ENCODE data around the gene DAPK2. TPM values are rescaled to one million over a fixed set of nuclear protein-coding genes. Genes with fewer than 3 reads are reported as not detected.

Gene DAPK2
- total RNA-seq, 6 experiments from 2014 or later = 2.1 to 5.7 (median 5.1) TPM

- no peak for DNase-seq
- H3K9me3 Mint-ChIP-seq = no peaks in the 10 kb centered on the region
- peaks cover 4% of the 10 kb centered on the region for H3K27me3 Mint-ChIP-seq (ENCODE audit: insufficient read depth)
- H3K36me3 Mint-ChIP-seq (ENCODE audit: low read depth) = no peaks in the 10 kb centered on the region
- no peak overlapping the region for H3K4me3 Mint-ChIP-seq
- TF ChIP-seq, protein P1, sequence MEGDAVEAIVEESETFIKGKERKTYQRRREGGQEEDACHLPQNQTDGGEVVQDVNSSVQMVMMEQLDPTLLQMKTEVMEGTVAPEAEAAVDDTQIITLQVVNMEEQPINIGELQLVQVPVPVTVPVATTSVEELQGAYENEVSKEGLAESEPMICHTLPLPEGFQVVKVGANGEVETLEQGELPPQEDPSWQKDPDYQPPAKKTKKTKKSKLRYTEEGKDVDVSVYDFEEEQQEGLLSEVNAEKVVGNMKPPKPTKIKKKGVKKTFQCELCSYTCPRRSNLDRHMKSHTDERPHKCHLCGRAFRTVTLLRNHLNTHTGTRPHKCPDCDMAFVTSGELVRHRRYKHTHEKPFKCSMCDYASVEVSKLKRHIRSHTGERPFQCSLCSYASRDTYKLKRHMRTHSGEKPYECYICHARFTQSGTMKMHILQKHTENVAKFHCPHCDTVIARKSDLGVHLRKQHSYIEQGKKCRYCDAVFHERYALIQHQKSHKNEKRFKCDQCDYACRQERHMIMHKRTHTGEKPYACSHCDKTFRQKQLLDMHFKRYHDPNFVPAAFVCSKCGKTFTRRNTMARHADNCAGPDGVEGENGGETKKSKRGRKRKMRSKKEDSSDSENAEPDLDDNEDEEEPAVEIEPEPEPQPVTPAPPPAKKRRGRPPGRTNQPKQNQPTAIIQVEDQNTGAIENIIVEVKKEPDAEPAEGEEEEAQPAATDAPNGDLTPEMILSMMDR (IDR thresholded peaks at IDR 0.05) = no peak
- no peak overlapping the region for H3K27ac Mint-ChIP-seq
- H3K4me1 Mint-ChIP-seq (ENCODE audit: low read depth) = no peaks in the 10 kb centered on the region
Measured at GRCh38 chr15:63880744-63881143, 165.5 kb downstream of the DAPK2 start.

DNA sequence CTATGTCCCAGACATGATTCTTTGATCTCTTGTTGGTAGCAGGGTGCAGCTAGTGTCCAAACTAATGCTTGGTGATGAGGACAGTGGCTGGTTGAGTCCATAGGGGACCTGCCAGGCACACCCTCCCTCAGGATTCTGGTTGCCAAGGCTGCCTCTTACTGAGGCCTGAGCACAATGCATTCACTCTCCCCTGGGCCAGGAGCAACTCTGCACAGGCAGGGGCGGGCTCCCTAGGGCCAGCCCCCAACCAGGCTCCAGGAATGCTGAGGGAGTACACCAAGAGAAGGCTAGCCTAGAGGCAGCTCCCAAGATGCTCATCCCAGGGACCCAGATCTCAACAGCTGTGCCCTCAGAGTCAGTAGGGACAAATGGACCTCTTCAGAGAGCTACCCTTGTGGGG, 166.3 kb downstream of the DAPK2 start:
- no peak for DNase-seq
- no peak overlapping the region for H3K27ac Mint-ChIP-seq
- no peaks in the 10 kb centered on the region for H3K4me1 Mint-ChIP-seq (ENCODE audit: low read depth)
- no peaks in the 10 kb centered on the region for H3K9me3 Mint-ChIP-seq
- H3K4me3 Mint-ChIP-seq = no peak overlapping the region
- H3K36me3 Mint-ChIP-seq (ENCODE audit: low read depth) = no peaks in the 10 kb centered on the region
- peaks cover 11% of the 10 kb centered on the region for H3K27me3 Mint-ChIP-seq (ENCODE audit: insufficient read depth)
- TF ChIP-seq, protein P1 (IDR thresholded peaks at IDR 0.05) = no peak

GRCh38 chr15:63879211-63879610, 167.1 kb downstream of the DAPK2 start:
- H3K36me3 Mint-ChIP-seq (ENCODE audit: low read depth) = no peaks in the 10 kb centered on the region
- H3K4me3 Mint-ChIP-seq = no peak overlapping the region
- no peaks in the 10 kb centered on the region for H3K4me1 Mint-ChIP-seq (ENCODE audit: low read depth)
- no peak for DNase-seq
- no peak overlapping the region for H3K27ac Mint-ChIP-seq
- peaks cover 11% of the 10 kb centered on the region for H3K27me3 Mint-ChIP-seq (ENCODE audit: insufficient read depth)
- no peaks in the 10 kb centered on the region for H3K9me3 Mint-ChIP-seq
- TF ChIP-seq, protein P1 (IDR thresholded peaks at IDR 0.05) = no peak

GRCh38 chr15:63877713-63878271, 168.5 kb downstream of the DAPK2 start:
- no peak overlapping the region for H3K27ac Mint-ChIP-seq
- H3K36me3 Mint-ChIP-seq (ENCODE audit: low read depth) = no peaks in the 10 kb centered on the region
- H3K4me1 Mint-ChIP-seq (ENCODE audit: low read depth) = peaks cover 7% of the 10 kb centered on the region
- H3K27me3 Mint-ChIP-seq (ENCODE audit: insufficient read depth) = peaks cover 13% of the 10 kb centered on the region
- no peaks in the 10 kb centered on the region for H3K9me3 Mint-ChIP-seq
- DNase-seq = no peak
- TF ChIP-seq, protein P1 (IDR thresholded peaks at IDR 0.05) = no peak
- no peak overlapping the region for H3K4me3 Mint-ChIP-seq

GRCh38 chr15:63876085-63876662, 170.1 kb downstream of the DAPK2 start:
- peaks cover 8% of the 10 kb centered on the region for H3K4me1 Mint-ChIP-seq (ENCODE audit: low read depth)
- H3K9me3 Mint-ChIP-seq = no peaks in the 10 kb centered on the region
- peaks cover 13% of the 10 kb centered on the region for H3K27me3 Mint-ChIP-seq (ENCODE audit: insufficient read depth)
- TF ChIP-seq, protein P1 (IDR thresholded peaks at IDR 0.05) = no peak
- no peaks in the 10 kb centered on the region for H3K36me3 Mint-ChIP-seq (ENCODE audit: low read depth)
- no peak overlapping the region for H3K27ac Mint-ChIP-seq
- DNase-seq = no peak
- no peak overlapping the region for H3K4me3 Mint-ChIP-seq

Data from HFFc6 (cell line).